ENCODE measurements around the gene CMTR2.

The CMTR2 gene

DNA sequence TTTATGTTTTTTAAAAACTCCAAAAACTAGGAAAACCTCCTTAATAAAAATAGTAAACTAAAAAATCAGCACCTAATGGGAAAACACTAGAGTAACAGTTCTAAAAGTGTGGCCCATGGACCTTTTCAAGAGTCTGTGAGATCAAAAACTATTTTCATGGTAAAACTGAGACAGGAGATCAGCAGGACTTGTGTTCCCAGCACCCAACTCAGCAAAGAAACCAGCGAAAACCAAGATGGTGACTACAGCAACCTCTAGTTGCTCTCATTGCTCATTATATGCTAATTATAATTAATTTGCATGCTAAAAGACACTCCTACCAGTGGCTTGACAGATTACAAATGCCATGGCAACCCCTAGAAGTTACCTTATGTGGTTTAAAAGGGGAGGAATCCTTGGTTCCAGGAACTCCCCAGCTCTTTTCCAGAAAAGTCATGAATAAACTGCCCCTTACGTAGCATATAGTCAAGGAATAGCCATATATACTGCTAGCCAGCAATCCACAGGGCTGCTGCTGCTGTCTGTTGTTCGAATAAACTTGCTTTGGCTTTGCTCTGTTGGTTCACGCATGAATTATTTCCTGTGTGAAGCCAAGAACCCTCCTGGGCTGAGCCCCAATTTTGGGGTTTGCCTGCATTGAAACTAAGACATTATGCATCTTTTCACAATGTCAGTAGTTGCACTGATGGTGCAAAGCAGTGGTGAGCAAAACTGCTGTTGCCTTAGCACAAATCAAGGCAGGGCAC lies 12.4 kb downstream of the CMTR2 start:
- no peak overlapping the region for H3K27ac ChIP-seq
- H3K9me3 ChIP-seq, result peaks cover 4% of the 10 kb centered on the region
- no peak for TF ChIP-seq CTCF (IDR thresholded peaks at IDR 0.05)
- no peaks in the 10 kb centered on the region for H3K36me3 ChIP-seq
- no peak overlapping the region for H3K4me3 ChIP-seq (ENCODE audit: low read depth in 1 of 2, low read length in 1 of 2)
- no peaks in the 10 kb centered on the region for H3K4me1 ChIP-seq (ENCODE audit: control insufficient read depth in 1 of 2, insufficient read depth in 1 of 2, low read depth in 1 of 2, low read length in 1 of 2)
- peaks cover 2% of the 10 kb centered on the region for H3K27me3 ChIP-seq

- Histone ChIP-seq H3K27me3 (peaks cover 4% of the 10 kb centered on the region), H3K36me3 (no peaks in the 10 kb centered on the region), H3K9me3 (peaks cover 4% of the 10 kb centered on the region), H3K27ac (no peak overlapping the region), H3K4me3 (ENCODE audit: low read depth in 1 of 2, low read length in 1 of 2) (no peak overlapping the region), H3K4me1 (ENCODE audit: control insufficient read depth in 1 of 2, insufficient read depth in 1 of 2, low read depth in 1 of 2, low read length in 1 of 2) (no peaks in the 10 kb centered on the region)
- no peak for TF ChIP-seq CTCF (IDR thresholded peaks at IDR 0.05)
These were observed 15.8 kb downstream of the CMTR2 start for GRCh38 chr16:71273384-71273783.

DNA sequence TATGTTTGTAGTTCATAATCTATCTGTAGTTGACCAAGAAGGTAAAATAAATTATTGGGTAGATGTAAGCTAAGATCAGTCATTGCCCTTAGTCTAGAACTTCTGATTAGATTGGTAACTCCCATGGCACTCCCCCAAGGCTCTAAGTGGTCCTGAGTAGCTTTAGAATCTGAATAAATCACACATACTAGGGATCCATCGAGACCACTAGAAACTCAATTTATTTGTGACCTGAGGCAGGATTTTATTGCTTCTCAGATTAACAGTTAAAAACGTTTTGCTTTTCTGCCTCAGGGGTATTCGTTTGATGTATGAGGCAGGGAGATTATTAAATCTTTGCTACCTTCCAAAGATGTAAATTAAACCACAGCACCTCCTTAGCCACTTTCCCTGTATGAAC lies 24.9 kb downstream of the CMTR2 start:
- no peaks in the 10 kb centered on the region for H3K9me3 ChIP-seq
- H3K27ac ChIP-seq, result no peak overlapping the region
- TF ChIP-seq CTCF (IDR thresholded peaks at IDR 0.05), result no peak
- no peaks in the 10 kb centered on the region for H3K27me3 ChIP-seq
- H3K4me1 ChIP-seq (ENCODE audit: control insufficient read depth in 1 of 2, insufficient read depth in 1 of 2, low read depth in 1 of 2, low read length in 1 of 2), result no peaks in the 10 kb centered on the region
- H3K36me3 ChIP-seq, result no peaks in the 10 kb centered on the region
- H3K4me3 ChIP-seq (ENCODE audit: low read depth in 1 of 2, low read length in 1 of 2), result no peak overlapping the region

DNA sequence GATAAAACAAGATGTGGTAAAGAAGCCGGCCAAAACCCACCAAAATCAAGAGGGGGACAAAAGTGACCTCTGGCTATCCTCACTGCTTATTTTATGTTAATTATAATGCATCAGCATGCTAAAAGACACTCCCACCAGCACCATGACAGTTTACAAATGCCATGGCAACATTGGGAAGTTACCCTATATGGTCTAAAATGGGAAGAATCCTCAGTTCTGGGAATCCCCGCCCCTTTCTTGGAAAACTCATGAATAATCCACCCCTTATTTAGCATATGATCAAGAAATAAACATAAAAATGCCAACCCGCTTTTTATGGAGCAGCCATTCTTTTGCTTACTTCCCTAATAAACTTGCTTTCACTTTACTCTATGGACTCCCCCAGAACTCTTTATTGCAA lies 25.6 kb downstream of the CMTR2 start:
- Histone ChIP-seq H3K9me3 (no peaks in the 10 kb centered on the region), H3K27ac (no peak overlapping the region), H3K4me1 (ENCODE audit: control insufficient read depth in 1 of 2, insufficient read depth in 1 of 2, low read depth in 1 of 2, low read length in 1 of 2) (no peaks in the 10 kb centered on the region), H3K36me3 (no peaks in the 10 kb centered on the region), H3K27me3 (peaks cover 1% of the 10 kb centered on the region), H3K4me3 (ENCODE audit: low read depth in 1 of 2, low read length in 1 of 2) (no peak overlapping the region)
- TF ChIP-seq CTCF (IDR thresholded peaks at IDR 0.05), result no peak

- TF ChIP-seq CTCF (IDR thresholded peaks at IDR 0.05), result no peak
- H3K9me3 ChIP-seq, result no peaks in the 10 kb centered on the region
- no peak overlapping the region for H3K4me3 ChIP-seq (ENCODE audit: low read depth in 1 of 2, low read length in 1 of 2)
- no peaks in the 10 kb centered on the region for H3K36me3 ChIP-seq
- H3K27me3 ChIP-seq, result peaks cover 9% of the 10 kb centered on the region
- H3K27ac ChIP-seq, result no peak overlapping the region
- no peaks in the 10 kb centered on the region for H3K4me1 ChIP-seq (ENCODE audit: control insufficient read depth in 1 of 2, insufficient read depth in 1 of 2, low read depth in 1 of 2, low read length in 1 of 2)
These were observed 26.8 kb downstream of the CMTR2 start for GRCh38 chr16:71262391-71262790.

All from neutrophil (primary cell).